GM12878 (cell line): ENCODE measurements around the gene DPYSL4. TPM values are rescaled to one million over a fixed set of nuclear protein-coding genes. Genes with fewer than 3 reads are reported as not detected.
"Not testable (repeated sequence)": the region's sequence is repeated elsewhere in the genome, so short reads cannot be mapped to it uniquely, and the experiment has no call there.

Source experiments
- ATAC-seq: fragments of 200-7000 bp; cut with Tn5 transposase; 3 replicates; pipeline ENCODE4 v1.9.1; 2020; ENCODE audit warnings: mild to moderate bottlenecking, moderate library complexity
- BruUV-seq: library from RNA; stranded (reverse); fragments of 400-500 nt; replicated peaks from 2 replicates; lab custom pipeline; 2021; lab: Mats Ljungman, UMichigan
- CTCF ChIA-PET: fragments of 300-600 bp; sonication (Branson Sonifier 250); formaldehyde crosslinking; extraction: SDS; loops from one replicate; lab custom pipeline; 2021; ENCODE audit warnings: inconsistent platforms; lab: Yijun Ruan, JAX
- POLR2A ChIA-PET: fragments of 350-600 bp; formaldehyde crosslinking; extraction: SDS; loops from one replicate; lab custom pipeline; 2021; ENCODE audit warnings: inconsistent platforms; lab: Charles Lee
- RAD21 ChIA-PET: fragments of 300-600 bp; sonication (Branson Sonifier 250); formaldehyde crosslinking; loops from one replicate; lab custom pipeline; 2023; ENCODE audit warnings: antibody characterized with exemption; ENCODE audit not compliant: unreplicated experiment; lab: Charles Lee
- SMC1A ChIA-PET: fragments of 300-600 bp; sonication (Branson Sonifier 250); formaldehyde crosslinking; loops from one replicate; lab custom pipeline; 2023; ENCODE audit not compliant: unreplicated experiment, uncharacterized antibody; lab: Charles Lee
- DNase-seq: peaks from one replicate; pipeline ENCODE4 v3.0.0-alpha.2; 2011; ENCODE audit warnings: low read depth, low spot score
- FAIRE-seq: peaks from 3 replicates; lab custom pipeline; 2011; peaks lifted over from hg19 to GRCh38; lab: Jason Lieb, UNC
- H2AFZ ChIP-seq: 2 replicates; pipeline ENCODE4 v1.6.0; 2011; ENCODE audit warnings: low read depth, low read length, control low read depth; ENCODE audit not compliant: control insufficient read depth
- H3K27ac ChIP-seq: 2 replicates; pipeline ENCODE4 v1.5.1; 2011; ENCODE audit warnings: control low read depth; ENCODE audit not compliant: control insufficient read depth, insufficient read depth
- H3K27me3 ChIP-seq, 2 experiments: replicated peaks in 1 of 2; 2 replicates each; pipeline versions ENCODE4 v1.6.0 to v1.6.1; 2011; ENCODE audit warnings: low read length in 1 of 2; ENCODE audit not compliant: control insufficient read depth in 2 of 2, insufficient read depth in 2 of 2
- H3K36me3 ChIP-seq, 2 experiments: 2 replicates each; pipeline ENCODE4 v1.5.1; 2011; ENCODE audit warnings: low read length in 1 of 2; ENCODE audit not compliant: control insufficient read depth in 2 of 2, insufficient read depth in 2 of 2
- H3K4me1 ChIP-seq: 2 replicates; pipeline ENCODE4 v1.6.1; 2011; ENCODE audit warnings: mild to moderate bottlenecking, low read length, moderate library complexity, mixed read lengths; ENCODE audit not compliant: control insufficient read depth, insufficient read depth
- H3K4me2 ChIP-seq: 2 replicates; pipeline ENCODE4 v1.6.0; 2011; ENCODE audit warnings: control low read depth; ENCODE audit not compliant: control insufficient read depth, insufficient read depth
- H3K4me3 ChIP-seq: fragments of 200-600 bp; sonication (generic); 2 replicates; pipeline ENCODE4 v1.5.1; 2016
- H3K79me2 ChIP-seq: 2 replicates; pipeline ENCODE4 v1.6.0; 2011; ENCODE audit warnings: low read length; ENCODE audit not compliant: control insufficient read depth, insufficient read depth
- H3K9ac ChIP-seq: 2 replicates; pipeline ENCODE4 v1.8.0; 2011; ENCODE audit warnings: low read length, control low read depth, mixed read lengths; ENCODE audit not compliant: control insufficient read depth, insufficient read depth
- H3K9me3 ChIP-seq: replicated peaks from 3 replicates; pipeline ENCODE4 v1.5.1; 2011; ENCODE audit warnings: mild to moderate bottlenecking, low read length; ENCODE audit not compliant: control insufficient read depth, insufficient read depth
- H4K20me1 ChIP-seq: 2 replicates; pipeline ENCODE4 v1.6.0; 2011; ENCODE audit not compliant: control insufficient read depth, insufficient read depth
- BHLHE40 ChIP-seq, 2 experiments: fragments of 450-650 bp in 1 of 2; IDR thresholded peaks; 2 replicates each; pipeline ENCODE4 v1.6.1; 2011 to 2017; ENCODE audit warnings: low read depth in 2 of 2, borderline replicate concordance in 1 of 2, improper control_type of control experiment in 1 of 2, low read length in 1 of 2, mild to moderate bottlenecking in 1 of 2
- CHD4 ChIP-seq: fragments of 200-600 bp; sonication (generic); IDR thresholded peaks from 2 replicates; pipeline ENCODE4 v1.6.1; 2016; ENCODE audit warnings: mild to moderate bottlenecking
- EED ChIP-seq: sonication (generic); IDR thresholded peaks from 2 replicates; pipeline ENCODE4 v1.6.1; 2016; ENCODE audit warnings: antibody characterized with exemption, low read depth
- ESRRA ChIP-seq: IDR thresholded peaks from 2 replicates; pipeline ENCODE4 v1.6.1; 2012; ENCODE audit warnings: mild to moderate bottlenecking, low read length, improper control_type of control experiment
- MEF2A ChIP-seq: IDR thresholded peaks from 2 replicates; pipeline ENCODE4 v1.6.1; 2011; ENCODE audit warnings: low read depth, mild to moderate bottlenecking, low read length, moderate library complexity; ENCODE audit not compliant: insufficient read depth
- NBN ChIP-seq: fragments of 450-650 bp; IDR thresholded peaks from 2 replicates; pipeline ENCODE4 v1.6.1; 2016
- RUNX3 ChIP-seq: IDR thresholded peaks from 2 replicates; pipeline ENCODE4 v1.6.1; 2012; ENCODE audit warnings: low read length, inconsistent platforms
- WGBS: methylation state at CpG from one replicate; pipeline ENCODE4 v1.1.6; 2016; ENCODE audit warnings: low lambda C conversion rate; ENCODE audit not compliant: insufficient replicate concordance, insufficient coverage; ENCODE audit errors: missing lambda C conversion rate; 5-methylcytosine and 5-hydroxymethylcytosine counted together
- in situ Hi-C: fragments of 300-500 bp; cut with MboI; formaldehyde crosslinking; loops from 9 replicates; pipeline ENCODE4 v1.14.3; 2018; ENCODE audit warnings: mixed read lengths
- intact Hi-C: fragments of 100-400 bp; cut with micrococcal nuclease; formaldehyde crosslinking; loops from one replicate; pipeline ENCODE4 v1.14.2; 2022; ENCODE audit not compliant: unreplicated experiment
- polyA plus RNA-seq, 11 experiments: library from polyadenylated mRNA; depleted of rRNA in 4 of 11; unstranded in 6 of 11; stranded (reverse) in 5 of 11; fragments of >200 nt; fragmentation: Nextera tagmentation in 4 of 11; fragmentation: Illumina TruSeq in 1 of 11; extraction: Ambion mirVana in 4 of 11; extraction: Trizol in 1 of 11; gene quantifications; 1 replicate in 1 of 11; 2 replicates in 10 of 11; pipeline versions ENCODE4 v1.2.1 to v1.2.3, GENCODE V29; 2011 to 2016; ENCODE audit warnings: inconsistent platforms in 2 of 11, missing spikeins in 2 of 11, low read depth in 1 of 11
- total RNA-seq, 4 experiments: library from RNA; depleted of rRNA in 3 of 4; stranded (reverse); fragments of >200 nt in 3 of 4; fragmentation: Illumina TruSeq in 1 of 4; extraction: Trizol in 1 of 4; gene quantifications; 2 replicates each; pipeline versions ENCODE4 v1.2.1 to v1.2.3, GENCODE V29; 2013 to 2021
- TF ChIP-seq, protein P1 (sequence below): fragments of 450-650 bp; IDR thresholded peaks from 2 replicates; pipeline ENCODE4 v1.6.1; 2017; ENCODE audit warnings: mild to moderate bottlenecking, moderate library complexity
- TF ChIP-seq, protein P2 (sequence below): fragments of 150-350 bp; IDR thresholded peaks from 2 replicates; pipeline ENCODE4 v1.6.1; 2014; ENCODE audit warnings: mild to moderate bottlenecking, low read depth, low read length

Gene DPYSL4
- total and polyA plus RNA-seq, 10 of the 15 experiments (the other 5 are each of a cell fraction or from before 2014, with no cell fraction given) = 0.10 to 0.21 TPM; not detected in 8

DNA sequence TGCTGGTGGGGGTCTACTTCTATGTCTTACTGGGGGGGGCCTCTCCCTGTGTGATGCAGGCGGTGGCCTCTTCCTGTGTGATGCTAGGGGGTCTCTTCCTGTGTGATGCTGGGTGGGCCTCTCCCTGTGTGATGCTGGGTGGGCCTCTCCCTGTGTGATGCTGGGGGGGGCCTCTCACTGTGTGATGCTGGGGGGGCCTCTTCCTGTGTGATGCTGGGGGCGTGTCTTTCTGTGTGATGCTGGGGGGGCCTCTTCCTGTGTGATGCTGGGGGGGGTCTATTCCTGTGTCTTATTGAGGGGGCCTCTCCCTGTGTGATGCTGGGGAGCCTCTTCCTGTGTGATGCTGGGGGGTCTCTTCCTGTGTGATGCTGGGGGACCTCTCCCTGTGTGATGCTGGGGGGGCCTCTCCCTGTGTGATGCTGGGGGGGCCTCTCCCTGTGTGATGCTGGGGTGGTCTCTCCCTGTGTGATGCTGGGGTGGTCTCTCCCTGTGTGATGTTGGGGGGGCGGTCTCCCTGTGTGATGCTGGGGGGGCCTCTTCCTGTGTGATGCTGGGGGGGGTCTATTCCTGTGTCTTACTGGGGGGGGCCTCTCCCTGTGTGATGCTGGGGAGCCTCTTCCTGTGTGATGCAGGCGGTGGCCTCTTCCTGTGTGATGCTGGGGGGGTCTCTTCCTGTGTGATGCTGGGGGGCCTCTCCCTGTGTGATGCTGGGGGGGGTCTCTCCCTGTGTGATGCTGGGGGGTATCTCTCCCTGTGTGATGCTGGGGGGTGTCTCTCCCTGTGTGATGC, 25.7 kb upstream of the DPYSL4 start:
- intact Hi-C loops = not testable (repeated sequence)
- WGBS = 33% methylated on average over 3 of the region's 4 CpGs

DNA sequence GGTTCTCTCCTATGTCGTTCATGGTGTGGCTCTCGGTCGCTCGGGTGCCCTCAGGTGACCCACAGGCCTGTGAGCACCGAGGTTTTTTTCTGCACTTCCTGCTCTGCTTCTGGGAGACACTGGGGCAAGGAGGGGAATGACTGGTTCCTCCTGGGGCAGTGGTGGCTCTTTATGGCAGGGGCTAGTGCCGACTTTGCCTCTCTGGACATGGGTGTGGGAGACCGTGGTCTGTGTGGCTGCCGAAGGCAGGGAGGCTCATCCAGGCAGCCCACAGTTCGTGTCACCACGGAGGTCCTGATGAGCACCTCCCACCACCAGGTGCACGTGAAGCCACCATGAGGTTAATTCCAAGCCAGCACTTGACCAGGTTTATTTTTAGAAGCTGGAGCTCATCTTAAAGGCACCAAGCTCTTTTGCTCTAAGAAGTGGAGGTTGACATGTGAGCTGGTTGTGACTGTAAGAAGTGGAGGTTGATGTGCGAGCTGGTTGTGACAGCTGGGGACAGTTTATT, 24.7 kb upstream of the DPYSL4 start:
- CTCF ChIA-PET = interaction anchor here (1.2 kb wide), 1 partner anchor 20 kb away, joined by 3 read pairs; no protein-coding TSS in a partner anchor
- TF ChIP-seq NBN (no peak), EED (peak; percentile 15; the same call in 1 of the 2 replicates), ESRRA (no peak), BHLHE40 (IDR thresholded peaks at IDR 0.05; ENCODE audit: borderline replicate concordance in 1 of 2, low read depth in 2 of 2, low read length in 1 of 2) (peak in 1 of 2 experiments; percentile 44; a peak in 1 of 4 replicates), MEF2A (0 out of 2 replicates have a peak, but pooled peaks have one; percentile 22), RUNX3 (peak; percentile 21; the same call in 1 of the 2 replicates), CHD4 (no peak)
- TF ChIP-seq, protein P1, sequence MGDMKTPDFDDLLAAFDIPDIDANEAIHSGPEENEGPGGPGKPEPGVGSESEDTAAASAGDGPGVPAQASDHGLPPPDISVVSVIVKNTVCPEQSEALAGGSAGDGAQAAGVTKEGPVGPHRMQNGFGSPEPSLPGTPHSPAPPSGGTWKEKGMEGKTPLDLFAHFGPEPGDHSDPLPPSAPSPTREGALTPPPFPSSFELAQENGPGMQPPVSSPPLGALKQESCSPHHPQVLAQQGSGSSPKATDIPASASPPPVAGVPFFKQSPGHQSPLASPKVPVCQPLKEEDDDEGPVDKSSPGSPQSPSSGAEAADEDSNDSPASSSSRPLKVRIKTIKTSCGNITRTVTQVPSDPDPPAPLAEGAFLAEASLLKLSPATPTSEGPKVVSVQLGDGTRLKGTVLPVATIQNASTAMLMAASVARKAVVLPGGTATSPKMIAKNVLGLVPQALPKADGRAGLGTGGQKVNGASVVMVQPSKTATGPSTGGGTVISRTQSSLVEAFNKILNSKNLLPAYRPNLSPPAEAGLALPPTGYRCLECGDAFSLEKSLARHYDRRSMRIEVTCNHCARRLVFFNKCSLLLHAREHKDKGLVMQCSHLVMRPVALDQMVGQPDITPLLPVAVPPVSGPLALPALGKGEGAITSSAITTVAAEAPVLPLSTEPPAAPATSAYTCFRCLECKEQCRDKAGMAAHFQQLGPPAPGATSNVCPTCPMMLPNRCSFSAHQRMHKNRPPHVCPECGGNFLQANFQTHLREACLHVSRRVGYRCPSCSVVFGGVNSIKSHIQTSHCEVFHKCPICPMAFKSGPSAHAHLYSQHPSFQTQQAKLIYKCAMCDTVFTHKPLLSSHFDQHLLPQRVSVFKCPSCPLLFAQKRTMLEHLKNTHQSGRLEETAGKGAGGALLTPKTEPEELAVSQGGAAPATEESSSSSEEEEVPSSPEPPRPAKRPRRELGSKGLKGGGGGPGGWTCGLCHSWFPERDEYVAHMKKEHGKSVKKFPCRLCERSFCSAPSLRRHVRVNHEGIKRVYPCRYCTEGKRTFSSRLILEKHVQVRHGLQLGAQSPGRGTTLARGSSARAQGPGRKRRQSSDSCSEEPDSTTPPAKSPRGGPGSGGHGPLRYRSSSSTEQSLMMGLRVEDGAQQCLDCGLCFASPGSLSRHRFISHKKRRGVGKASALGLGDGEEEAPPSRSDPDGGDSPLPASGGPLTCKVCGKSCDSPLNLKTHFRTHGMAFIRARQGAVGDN = no peak
- TF ChIP-seq, protein P2, sequence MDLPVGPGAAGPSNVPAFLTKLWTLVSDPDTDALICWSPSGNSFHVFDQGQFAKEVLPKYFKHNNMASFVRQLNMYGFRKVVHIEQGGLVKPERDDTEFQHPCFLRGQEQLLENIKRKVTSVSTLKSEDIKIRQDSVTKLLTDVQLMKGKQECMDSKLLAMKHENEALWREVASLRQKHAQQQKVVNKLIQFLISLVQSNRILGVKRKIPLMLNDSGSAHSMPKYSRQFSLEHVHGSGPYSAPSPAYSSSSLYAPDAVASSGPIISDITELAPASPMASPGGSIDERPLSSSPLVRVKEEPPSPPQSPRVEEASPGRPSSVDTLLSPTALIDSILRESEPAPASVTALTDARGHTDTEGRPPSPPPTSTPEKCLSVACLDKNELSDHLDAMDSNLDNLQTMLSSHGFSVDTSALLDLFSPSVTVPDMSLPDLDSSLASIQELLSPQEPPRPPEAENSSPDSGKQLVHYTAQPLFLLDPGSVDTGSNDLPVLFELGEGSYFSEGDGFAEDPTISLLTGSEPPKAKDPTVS = no peak

More for the DNA sequence above, 25.7 kb upstream of the DPYSL4 start:
- POLR2A ChIA-PET, H2AFZ ChIP-seq, H4K20me1 ChIP-seq, DNase-seq, RAD21 ChIA-PET, H3K27me3 ChIP-seq, in situ Hi-C loops, SMC1A ChIA-PET, H3K4me2 ChIP-seq, BruUV-seq, H3K36me3 ChIP-seq, H3K27ac ChIP-seq, ATAC-seq, H3K9me3 ChIP-seq, H3K79me2 ChIP-seq, CTCF ChIA-PET, H3K4me3 ChIP-seq, H3K9ac ChIP-seq, FAIRE-seq, H3K4me1 ChIP-seq: not testable (repeated sequence)

More for the DNA sequence above, 24.7 kb upstream of the DPYSL4 start:
- Histone ChIP-seq H3K27me3 (no peaks in the 10 kb centered on the region), H3K36me3 (no peaks in the 10 kb centered on the region), H3K4me3 (no peak overlapping the region), H3K27ac (no peak overlapping the region), H2AFZ (peak overlapping the region; percentile 11), H3K9me3 (no peaks in the 10 kb centered on the region), H3K4me1 (peaks cover 3% of the 10 kb centered on the region; the same call in 1 of the 2 replicates), H3K4me2 (no peak overlapping the region), H3K9ac (no peak overlapping the region), H4K20me1 (no peaks in the 10 kb centered on the region), H3K79me2 (no peaks in the 10 kb centered on the region)
- SMC1A ChIA-PET = no interaction called here
- in situ Hi-C loops = no loop called here
- FAIRE-seq (no peak), ATAC-seq (no peak), DNase-seq (no peak)
- RAD21 ChIA-PET = no interaction called here
- 21% methylated on average over 12 of the region's 12 CpGs for WGBS
- POLR2A ChIA-PET = no interaction called here
- intact Hi-C loops = no loop called here
- BruUV-seq = no TSS peak
